GM19438 (cell line): ENCODE data around the gene TNNI3K.

Experiments used
- ATAC-seq: cut with Tn5 transposase; IDR thresholded peaks from one replicate; pipeline ENCODE4 v1.9.1; 2021; ENCODE audit warnings: low read depth; ENCODE audit not compliant: unreplicated experiment

TNNI3K gene

GRCh38 chr1:74485622-74486021, 250.4 kb downstream of the TNNI3K start:
- no peak for ATAC-seq

GRCh38 chr1:74486036-74486435, 250.8 kb downstream of the TNNI3K start:
- ATAC-seq = no peak

- ATAC-seq = no peak
These were observed 261.5 kb downstream of the TNNI3K start for GRCh38 chr1:74496669-74497068.

GRCh38 chr1:74498901-74499300, 263.7 kb downstream of the TNNI3K start:
- no peak for ATAC-seq

- no peak for ATAC-seq
These were observed 267.2 kb downstream of the TNNI3K start for GRCh38 chr1:74502432-74502831.

- no peak for ATAC-seq
These were observed 267.7 kb downstream of the TNNI3K start for GRCh38 chr1:74502858-74503257.

GRCh38 chr1:74504125-74504932, 269.1 kb downstream of the TNNI3K start:
- ATAC-seq = peak; percentile 88

- no peak for ATAC-seq
These were observed 269.8 kb downstream of the TNNI3K start for GRCh38 chr1:74504933-74505512.

- ATAC-seq = no peak
These were observed 270.9 kb downstream of the TNNI3K start for GRCh38 chr1:74505928-74506710.

GRCh38 chr1:74508449-74508848, 273.3 kb downstream of the TNNI3K start:
- no peak for ATAC-seq

GRCh38 chr1:74512170-74512915, 277.2 kb downstream of the TNNI3K start, which contains the start of gene LRRC53:
LRRC53 (minus strand) TSS chr1:74512611; CDS start chr1:74483349, 29,262 bp downstream.
- ATAC-seq = no peak

GRCh38 chr1:74513411-74514300, 278.5 kb downstream of the TNNI3K start:
- no peak for ATAC-seq

GRCh38 chr1:74517599-74518051, 282.4 kb downstream of the TNNI3K start:
- peak; percentile 81 for ATAC-seq

GRCh38 chr1:74522148-74522547, 287.0 kb downstream of the TNNI3K start:
- ATAC-seq = no peak

- no peak for ATAC-seq
These were observed 288.8 kb downstream of the TNNI3K start for GRCh38 chr1:74523873-74524480.

- no peak for ATAC-seq
These were observed 291.5 kb downstream of the TNNI3K start for GRCh38 chr1:74526708-74527107.

- ATAC-seq = no peak
These were observed 292.9 kb downstream of the TNNI3K start for GRCh38 chr1:74528123-74528522.

- no peak for ATAC-seq
These were observed 295.7 kb downstream of the TNNI3K start for GRCh38 chr1:74530892-74531291.

GRCh38 chr1:74531796-74532195, 296.6 kb downstream of the TNNI3K start:
- no peak for ATAC-seq
